Loucy (cell line): ENCODE data around the gene IL18R1.

Experiments used
- H2AFZ ChIP-seq: fragments of 200-600 bp; sonication (generic); 2 replicates; pipeline ENCODE4 v1.6.0; 2016; ENCODE audit warnings: antibody characterized with exemption, mild to moderate bottlenecking, low read length, moderate library complexity
- H3F3A ChIP-seq: fragments of 200-600 bp; 2 replicates; pipeline ENCODE4 v1.6.0; 2016; ENCODE audit warnings: antibody characterized with exemption, low read depth, mild to moderate bottlenecking
- H3K27me3 ChIP-seq: fragments of 200-600 bp; sonication (generic); 2 replicates; pipeline ENCODE4 v1.6.1; 2014; ENCODE audit warnings: low read length, mild to moderate bottlenecking; ENCODE audit not compliant: insufficient read depth, poor library complexity, severe bottlenecking
- H3K36me3 ChIP-seq: fragments of 200-600 bp; sonication (generic); 2 replicates; pipeline ENCODE4 v1.6.1; 2016; ENCODE audit warnings: low read length; ENCODE audit not compliant: insufficient read depth
- H3K4me1 ChIP-seq: fragments of 200-600 bp; sonication (generic); 2 replicates; pipeline ENCODE4 v1.5.1; 2014; ENCODE audit warnings: low read length, mild to moderate bottlenecking; ENCODE audit not compliant: insufficient read depth, poor library complexity, severe bottlenecking
- H3K4me2 ChIP-seq: fragments of 200-600 bp; sonication (generic); 2 replicates; pipeline ENCODE4 v1.6.0; 2014; ENCODE audit warnings: antibody characterized with exemption, low read length, low read depth, mild to moderate bottlenecking; ENCODE audit not compliant: poor library complexity, severe bottlenecking
- H3K4me3 ChIP-seq: fragments of 200-600 bp; sonication (generic); 2 replicates; pipeline ENCODE4 v1.5.1; 2014; ENCODE audit warnings: low read length, mild to moderate bottlenecking, mixed read lengths; ENCODE audit not compliant: poor library complexity, severe bottlenecking
- H3K79me2 ChIP-seq: fragments of 200-600 bp; sonication (generic); 2 replicates; pipeline ENCODE4 v1.6.1; 2014; ENCODE audit warnings: low read length; ENCODE audit not compliant: insufficient read depth
- H3K9ac ChIP-seq: fragments of 200-600 bp; sonication (generic); 2 replicates; pipeline ENCODE4 v1.6.0; 2014; ENCODE audit warnings: mild to moderate bottlenecking, low read depth, low read length, moderate library complexity; ENCODE audit not compliant: poor library complexity, severe bottlenecking
- H3K9me2 ChIP-seq: fragments of 200-600 bp; sonication (generic); replicated peaks from 2 replicates; pipeline ENCODE4 v1.6.1; 2016; ENCODE audit warnings: low read depth, low read length, mixed read lengths
- H3K9me3 ChIP-seq: fragments of 200-600 bp; sonication (generic); 2 replicates; pipeline ENCODE4 v1.6.1; 2014; ENCODE audit warnings: mild to moderate bottlenecking, antibody characterized with exemption, low read length, low read depth; ENCODE audit not compliant: insufficient read depth
- H4K20me1 ChIP-seq: fragments of 200-600 bp; sonication (generic); 2 replicates; pipeline ENCODE4 v1.6.0; 2014; ENCODE audit warnings: antibody characterized with exemption, low read length, mild to moderate bottlenecking; ENCODE audit not compliant: insufficient read depth, poor library complexity, severe bottlenecking
- EZH2phosphoT487 ChIP-seq: fragments of 200-600 bp; IDR thresholded peaks from 2 replicates; pipeline ENCODE4 v1.6.1; 2018; ENCODE audit warnings: antibody characterized with exemption, mild to moderate bottlenecking, moderate library complexity, borderline replicate concordance
- TF ChIP-seq, protein P1 (sequence below): fragments of 200-600 bp; sonication (generic); conservative IDR thresholded peaks from 2 replicates; pipeline ENCODE4 v1.5.1; 2014; ENCODE audit warnings: mild to moderate bottlenecking, antibody characterized with exemption, low read length

Gene IL18R1

DNA sequence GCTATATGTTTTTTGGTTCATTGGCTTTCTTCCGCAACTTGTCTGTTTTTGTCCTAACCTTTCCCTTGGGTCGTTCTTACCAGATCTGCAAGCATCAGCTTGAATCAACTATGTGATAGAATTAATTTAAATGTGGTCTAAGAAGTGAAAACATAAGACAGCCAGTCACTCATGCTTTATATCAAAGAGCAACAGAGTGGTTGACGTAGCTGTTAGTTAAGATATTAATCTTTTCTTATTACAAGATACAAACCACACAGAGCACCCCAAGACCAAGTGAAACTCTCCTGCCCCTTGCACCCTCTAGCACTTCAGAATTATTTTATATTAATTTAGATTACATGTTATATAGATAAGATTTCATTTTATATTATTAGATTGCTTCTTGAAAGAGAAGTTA is 82.5 kb downstream of the IL18R1 start:
- Histone ChIP-seq H3K4me1 (peaks cover 43% of the 10 kb centered on the region), H3K27me3 (no peaks in the 10 kb centered on the region), H3K9me2 (no peaks in the 10 kb centered on the region), H3K4me3 (no peak overlapping the region), H3K9me3 (no peaks in the 10 kb centered on the region), H4K20me1 (no peaks in the 10 kb centered on the region), H3K9ac (no peak overlapping the region), H3F3A (no peaks in the 10 kb centered on the region), H3K36me3 (peaks cover 58% of the 10 kb centered on the region; the same call in 1 of the 2 replicates), H3K79me2 (peaks cover 29% of the 10 kb centered on the region; the same call in 1 of the 2 replicates), H3K4me2 (no peak overlapping the region), H2AFZ (no peak overlapping the region)
- TF ChIP-seq, protein P1, sequence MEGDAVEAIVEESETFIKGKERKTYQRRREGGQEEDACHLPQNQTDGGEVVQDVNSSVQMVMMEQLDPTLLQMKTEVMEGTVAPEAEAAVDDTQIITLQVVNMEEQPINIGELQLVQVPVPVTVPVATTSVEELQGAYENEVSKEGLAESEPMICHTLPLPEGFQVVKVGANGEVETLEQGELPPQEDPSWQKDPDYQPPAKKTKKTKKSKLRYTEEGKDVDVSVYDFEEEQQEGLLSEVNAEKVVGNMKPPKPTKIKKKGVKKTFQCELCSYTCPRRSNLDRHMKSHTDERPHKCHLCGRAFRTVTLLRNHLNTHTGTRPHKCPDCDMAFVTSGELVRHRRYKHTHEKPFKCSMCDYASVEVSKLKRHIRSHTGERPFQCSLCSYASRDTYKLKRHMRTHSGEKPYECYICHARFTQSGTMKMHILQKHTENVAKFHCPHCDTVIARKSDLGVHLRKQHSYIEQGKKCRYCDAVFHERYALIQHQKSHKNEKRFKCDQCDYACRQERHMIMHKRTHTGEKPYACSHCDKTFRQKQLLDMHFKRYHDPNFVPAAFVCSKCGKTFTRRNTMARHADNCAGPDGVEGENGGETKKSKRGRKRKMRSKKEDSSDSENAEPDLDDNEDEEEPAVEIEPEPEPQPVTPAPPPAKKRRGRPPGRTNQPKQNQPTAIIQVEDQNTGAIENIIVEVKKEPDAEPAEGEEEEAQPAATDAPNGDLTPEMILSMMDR: no peak
- no peak for TF ChIP-seq EZH2phosphoT487

DNA sequence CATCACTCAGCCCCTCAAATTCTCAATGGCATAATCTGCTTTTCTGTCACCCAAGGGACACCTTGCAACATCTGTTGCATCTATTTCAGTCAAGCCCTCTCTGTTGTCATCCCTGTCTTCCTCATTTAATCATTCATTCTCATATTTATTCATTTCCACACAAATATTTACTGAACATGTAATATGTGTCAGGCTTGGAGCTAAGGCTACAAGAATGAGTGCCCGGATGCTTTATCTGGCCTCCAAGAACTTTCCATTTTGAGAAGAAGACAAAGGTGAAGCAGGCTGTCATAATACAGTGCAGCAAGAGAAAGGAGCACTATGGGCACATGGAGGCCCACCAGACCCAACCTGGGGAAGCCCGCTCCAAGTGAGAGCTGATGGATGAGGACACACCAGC is 83.0 kb downstream of the IL18R1 start:
- no peak overlapping the region for H3K4me2 ChIP-seq
- H3K9me3 ChIP-seq: no peaks in the 10 kb centered on the region
- H3K27me3 ChIP-seq: no peaks in the 10 kb centered on the region
- TF ChIP-seq EZH2phosphoT487: no peak
- TF ChIP-seq, protein P1: no peak
- H3K9me2 ChIP-seq: no peaks in the 10 kb centered on the region
- H4K20me1 ChIP-seq: no peaks in the 10 kb centered on the region
- peaks cover 24% of the 10 kb centered on the region; the same call in 1 of the 2 replicates for H3K79me2 ChIP-seq
- H3K4me3 ChIP-seq: no peak overlapping the region
- no peak overlapping the region for H2AFZ ChIP-seq
- no peaks in the 10 kb centered on the region for H3F3A ChIP-seq
- H3K36me3 ChIP-seq: peaks cover 57% of the 10 kb centered on the region; the same call in 1 of the 2 replicates
- no peak overlapping the region for H3K9ac ChIP-seq
- peaks cover 43% of the 10 kb centered on the region for H3K4me1 ChIP-seq

DNA sequence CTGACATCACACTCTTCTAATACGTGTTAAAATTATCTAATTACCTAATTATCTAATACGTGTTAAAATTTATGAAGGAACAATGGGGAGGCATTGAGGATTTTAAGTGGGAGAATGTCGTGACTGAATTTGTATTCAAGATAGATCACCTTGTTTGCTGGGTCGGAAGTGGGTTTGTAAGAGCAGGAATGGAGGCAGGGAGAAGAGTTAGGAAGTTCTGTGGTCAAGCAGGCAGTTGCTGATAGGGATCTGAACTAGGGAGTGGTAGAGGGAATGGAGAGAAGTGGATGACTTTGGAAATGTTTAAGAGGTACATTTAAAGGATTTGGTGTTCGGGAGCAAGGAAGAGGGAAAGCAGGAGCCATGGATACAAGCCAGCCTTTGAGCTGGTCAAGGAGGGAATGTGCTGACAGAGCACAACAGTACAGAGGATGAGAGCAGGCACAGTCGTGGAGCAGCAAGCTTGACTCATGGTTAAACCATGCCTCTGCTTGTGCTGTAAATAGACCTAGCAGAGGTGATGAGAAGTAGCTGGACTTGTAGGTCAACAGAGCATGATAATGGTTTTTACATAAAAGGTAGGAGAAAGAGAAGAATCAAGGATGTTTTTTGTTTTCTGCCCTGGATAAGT is 83.6 kb downstream of the IL18R1 start:
- Histone ChIP-seq H3K9me2 (no peaks in the 10 kb centered on the region), H3K27me3 (no peaks in the 10 kb centered on the region), H3K4me3 (no peak overlapping the region), H3K36me3 (peaks cover 57% of the 10 kb centered on the region; the same call in 1 of the 2 replicates), H3K79me2 (peaks cover 19% of the 10 kb centered on the region; the same call in 1 of the 2 replicates), H3K4me2 (no peak overlapping the region), H3F3A (no peaks in the 10 kb centered on the region), H3K9ac (no peak overlapping the region), H2AFZ (no peak overlapping the region), H3K4me1 (peaks cover 38% of the 10 kb centered on the region), H3K9me3 (no peaks in the 10 kb centered on the region), H4K20me1 (no peaks in the 10 kb centered on the region)
- TF ChIP-seq EZH2phosphoT487: no peak
- TF ChIP-seq, protein P1: no peak
